ENCODE measurements around the gene TNIP1.

The TNIP1 gene

DNA sequence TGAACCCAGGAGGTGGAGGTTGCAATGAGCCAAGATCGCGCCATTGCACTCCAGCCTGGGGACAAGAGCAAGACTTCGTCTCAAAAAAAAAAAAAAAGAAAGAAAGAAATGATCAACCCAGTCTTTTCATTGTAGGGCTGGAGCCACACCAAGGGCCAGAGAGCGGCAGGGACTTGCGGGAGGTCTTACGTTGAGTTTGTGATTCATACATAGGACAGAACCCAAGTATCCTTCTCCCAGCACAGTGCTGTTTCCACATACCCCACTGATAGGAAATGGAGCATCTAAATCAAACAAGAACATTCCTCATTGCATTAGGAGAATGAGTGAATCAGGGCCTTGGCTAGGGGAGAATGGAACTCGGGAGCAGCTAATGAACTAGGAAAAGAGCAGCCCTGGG is 3.5 kb upstream of the TNIP1 start:
- no peak for DNase-seq (ENCODE audit: low read depth in 2 of 3, low spot score in 1 of 3)

- peak in 1 of 3 donors; percentile 61 for DNase-seq (ENCODE audit: low read depth in 2 of 3, low spot score in 1 of 3)
These were observed 2.3 kb upstream of the TNIP1 start for GRCh38 chr5:151083081-151083676.

DNA sequence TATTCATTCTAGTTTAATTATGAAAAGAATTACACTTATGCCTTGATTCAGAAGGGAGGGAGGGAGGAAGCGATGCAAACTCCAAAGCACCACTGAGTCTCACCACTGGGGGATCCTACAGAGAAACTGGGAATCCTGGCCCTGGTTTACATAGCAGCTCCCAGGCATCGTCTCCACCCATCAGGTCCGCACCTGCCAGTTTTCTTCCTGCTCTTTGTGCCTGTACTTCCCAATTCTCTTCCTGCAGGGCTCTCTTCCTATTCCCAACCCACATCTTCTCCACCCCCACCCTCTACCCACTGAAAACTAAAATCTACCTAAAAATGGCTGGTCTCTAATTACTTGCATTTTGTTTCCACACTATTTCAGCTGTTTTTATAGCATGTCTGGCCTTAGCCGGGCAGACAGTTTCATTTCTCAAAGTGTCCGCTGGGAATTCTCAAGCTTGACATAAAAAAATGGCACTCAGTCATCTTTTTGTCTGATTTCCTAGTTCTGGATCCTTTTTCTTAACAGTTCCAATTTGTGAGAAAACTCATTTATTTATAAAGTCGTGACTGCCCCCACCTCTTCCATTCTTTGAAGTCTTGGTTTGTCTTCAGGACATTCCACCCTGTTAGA is 1.6 kb upstream of the TNIP1 start:
- no peak for DNase-seq (ENCODE audit: low read depth in 2 of 3, low spot score in 1 of 3)

GRCh38 chr5:151081431-151082281 is 822 bp upstream of the TNIP1 start:
- DNase-seq (ENCODE audit: low read depth in 2 of 3, low spot score in 1 of 3) = no peak

- DNase-seq (ENCODE audit: low read depth in 2 of 3, low spot score in 1 of 3) = no peak
These were observed 809 bp downstream of the TNIP1 start for GRCh38 chr5:151079838-151080612.

DNA sequence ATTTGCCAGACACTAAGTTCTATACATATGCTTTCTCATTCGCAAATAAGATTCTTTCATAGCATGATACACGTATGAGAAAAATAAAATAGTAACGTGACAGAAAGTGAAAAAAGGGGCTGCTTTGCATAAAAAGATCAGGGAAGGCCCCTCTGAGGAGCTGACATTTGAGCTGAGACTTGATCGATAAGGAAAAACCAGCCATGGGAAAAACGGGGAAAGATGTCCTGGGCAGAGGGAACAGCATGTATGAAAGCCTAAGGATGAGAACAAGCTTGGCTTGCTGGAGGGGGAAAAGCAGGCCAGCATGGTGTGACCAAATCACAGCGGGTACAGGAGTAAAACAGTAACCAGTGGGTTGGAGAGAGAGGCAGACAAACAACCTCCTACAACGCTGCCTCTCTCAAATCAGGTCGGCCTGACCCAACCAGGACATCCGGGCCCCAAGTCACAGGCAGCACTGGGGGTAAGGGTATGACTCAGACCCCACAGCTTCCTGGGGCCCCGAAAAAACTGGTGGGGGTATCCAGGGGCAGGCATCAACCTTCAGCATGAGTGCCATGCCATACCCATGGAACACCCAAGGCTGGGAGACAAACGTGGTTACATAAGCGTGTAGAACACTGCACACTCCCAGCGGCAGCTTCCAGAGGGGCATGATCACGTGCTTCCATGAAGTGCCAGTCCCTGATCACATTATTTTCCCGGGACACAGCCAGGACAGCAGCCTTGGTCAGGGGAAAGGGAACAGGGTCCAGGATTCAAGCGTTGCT is 2.2 kb downstream of the TNIP1 start:
- peak; percentile 63 to 75 (median 70) for DNase-seq (ENCODE audit: low read depth in 2 of 3, low spot score in 1 of 3)

DNA sequence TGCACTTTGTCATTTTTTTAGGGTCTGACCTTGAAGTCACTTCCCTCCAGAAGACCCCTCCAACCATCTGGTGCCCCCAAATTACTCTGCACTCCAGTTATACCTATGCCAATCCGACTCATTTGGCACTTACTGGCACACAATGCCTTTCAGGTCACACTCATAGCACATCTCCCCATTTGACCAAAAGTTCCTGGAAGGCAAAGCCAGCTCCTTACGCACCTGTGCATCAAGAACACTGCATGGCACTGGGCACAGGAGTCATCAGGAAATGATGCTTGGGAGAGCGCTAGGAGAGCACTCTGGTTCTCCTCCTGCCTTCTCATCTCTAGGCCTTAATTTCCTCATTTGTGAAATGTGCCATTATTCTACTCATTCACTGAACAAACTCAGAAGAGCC is 2.9 kb downstream of the TNIP1 start:
- DNase-seq (ENCODE audit: low read depth in 2 of 3, low spot score in 1 of 3) = no peak

DNA sequence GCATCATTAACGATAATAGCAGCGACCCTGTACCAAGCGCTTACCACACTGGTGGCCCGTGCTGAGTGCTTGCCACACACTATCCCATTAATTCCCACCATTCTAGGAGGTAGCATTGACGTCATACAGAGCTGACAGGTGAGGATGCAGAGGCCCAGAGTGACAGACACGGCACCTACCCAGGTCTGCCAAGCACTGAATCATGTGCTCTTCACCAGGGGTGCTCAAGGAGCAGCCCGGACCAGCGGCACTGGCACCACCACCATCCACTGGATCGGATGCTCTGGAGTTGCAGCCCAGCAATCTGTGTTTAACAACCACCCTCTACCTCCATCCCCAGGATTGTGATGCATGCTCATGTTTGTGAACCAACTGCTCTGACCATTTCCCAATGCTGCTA is 3.4 kb downstream of the TNIP1 start:
- DNase-seq (ENCODE audit: low read depth in 2 of 3, low spot score in 1 of 3) = no peak

- DNase-seq (ENCODE audit: low read depth in 2 of 3, low spot score in 1 of 3) = no peak
These were observed 4.2 kb downstream of the TNIP1 start for GRCh38 chr5:151076616-151077015.

DNA sequence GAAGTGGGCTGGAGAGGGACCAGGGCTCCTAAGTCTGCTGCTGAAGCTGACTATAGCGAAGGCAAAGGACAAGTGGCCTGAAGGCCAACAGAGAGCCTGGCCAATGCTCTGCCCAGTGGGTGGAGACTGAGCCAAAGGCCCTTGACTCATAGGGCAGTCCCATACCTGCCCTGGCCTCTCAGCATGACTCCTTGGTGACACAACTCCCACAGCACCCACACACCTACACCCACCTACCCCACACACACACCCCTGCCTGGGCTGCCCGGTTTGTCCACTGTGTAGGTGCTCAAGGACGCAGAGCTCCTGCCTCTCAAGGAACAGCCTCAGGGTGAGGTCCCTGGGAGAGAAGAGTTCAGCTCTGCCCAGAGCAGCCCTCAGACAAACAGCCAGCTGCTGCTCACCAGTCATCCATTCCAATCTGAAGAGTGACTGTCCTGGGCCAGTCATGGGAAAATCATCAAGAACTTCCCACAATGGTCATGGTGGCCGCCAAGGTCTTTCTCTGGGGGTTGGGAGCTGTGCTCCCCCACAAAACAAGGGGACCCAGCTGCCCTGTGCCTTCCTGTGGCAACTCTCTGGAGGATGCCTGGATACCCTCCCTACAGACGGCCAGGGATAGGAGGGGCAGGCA is 5.0 kb downstream of the TNIP1 start:
- no peak for DNase-seq (ENCODE audit: low read depth in 2 of 3, low spot score in 1 of 3)

GRCh38 chr5:151074557-151074956 is 6.3 kb downstream of the TNIP1 start:
- DNase-seq (ENCODE audit: low read depth in 2 of 3, low spot score in 1 of 3) = no peak

GRCh38 chr5:151073280-151073679 is 7.6 kb downstream of the TNIP1 start:
- no peak for DNase-seq (ENCODE audit: low read depth in 2 of 3, low spot score in 1 of 3)

DNA sequence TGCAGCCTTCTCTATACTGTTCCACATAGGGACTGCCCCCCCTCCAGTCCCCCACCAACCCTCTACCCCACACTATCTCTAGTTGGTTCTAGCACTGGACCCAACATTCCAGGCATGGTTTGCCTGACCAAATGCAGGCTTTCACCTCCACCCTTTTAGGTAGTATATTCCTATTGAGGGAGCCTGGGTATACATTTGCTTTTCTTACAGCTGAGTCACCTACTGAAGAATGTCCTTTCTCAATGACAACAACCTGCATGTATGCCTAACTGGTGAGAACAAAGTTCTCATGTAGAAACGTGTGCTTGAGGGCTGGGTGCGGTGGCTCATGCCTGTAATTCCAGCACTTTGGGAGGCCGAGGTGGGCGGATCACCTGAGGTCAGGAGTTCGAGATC is 8.2 kb downstream of the TNIP1 start:
- DNase-seq (ENCODE audit: low read depth in 2 of 3, low spot score in 1 of 3) = no peak

- no peak for DNase-seq (ENCODE audit: low read depth in 2 of 3, low spot score in 1 of 3)
These were observed 8.8 kb downstream of the TNIP1 start for GRCh38 chr5:151071848-151072629.

DNA sequence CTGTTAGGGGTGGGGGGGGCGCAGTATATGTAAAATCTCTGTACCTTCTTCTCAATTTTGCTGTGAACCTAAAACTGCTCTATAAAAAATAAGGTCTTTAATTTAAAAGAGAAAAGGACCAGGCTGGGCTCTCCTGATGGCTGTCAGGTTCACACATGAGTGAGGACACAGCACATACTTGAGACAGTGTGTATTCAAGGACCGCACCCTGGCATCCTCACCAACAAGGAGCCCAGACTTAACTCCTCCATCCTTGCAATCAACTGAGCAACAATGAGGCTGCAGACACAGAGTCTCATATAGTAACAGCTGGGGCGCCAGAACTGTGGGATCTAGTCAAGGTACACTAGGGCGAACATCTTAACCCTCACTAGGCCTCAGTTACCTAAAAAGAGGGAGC is 9.8 kb downstream of the TNIP1 start:
- no peak for DNase-seq (ENCODE audit: low read depth in 2 of 3, low spot score in 1 of 3)

GRCh38 chr5:151070449-151070848 is 10.4 kb downstream of the TNIP1 start:
- DNase-seq (ENCODE audit: low read depth in 2 of 3, low spot score in 1 of 3) = no peak

DNA sequence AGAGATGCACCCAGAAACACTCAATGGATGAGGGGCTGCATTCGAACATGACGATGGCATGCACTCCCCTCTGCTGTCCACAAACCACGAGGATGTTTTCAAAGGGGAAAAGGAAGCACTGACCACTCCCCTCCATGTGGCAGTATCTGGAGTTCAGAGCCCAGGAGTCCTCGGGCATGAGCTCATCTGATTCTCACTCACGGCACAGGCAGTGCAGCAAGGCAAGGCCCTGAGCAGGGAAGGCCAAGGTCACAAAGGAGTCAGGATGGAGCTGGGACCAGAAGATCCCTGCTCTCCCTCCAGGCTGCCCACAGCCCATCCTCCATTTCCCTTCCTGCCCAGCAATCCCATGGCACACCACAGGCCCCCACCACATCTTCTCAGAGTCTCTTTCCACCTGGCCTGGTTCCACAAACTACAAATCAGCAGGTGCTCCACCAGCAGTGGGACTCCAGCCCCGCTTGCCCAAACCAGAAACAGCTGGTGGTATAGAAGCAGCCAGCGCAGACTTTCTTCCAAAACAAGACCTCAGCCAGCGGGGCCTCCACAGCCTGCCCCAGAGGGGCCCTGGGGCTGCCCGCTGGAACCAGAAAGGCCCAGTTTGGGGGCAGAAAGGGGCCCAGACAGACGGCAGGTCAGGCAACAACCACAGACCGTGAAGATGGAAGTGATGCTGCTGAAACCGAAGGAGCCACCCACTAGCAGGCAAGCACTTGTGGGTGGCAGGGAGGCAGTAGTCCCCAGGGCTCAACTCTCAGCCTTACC is 12.2 kb downstream of the TNIP1 start:
- DNase-seq (ENCODE audit: low read depth in 2 of 3, low spot score in 1 of 3) = peak in 1 of 3 donors; percentile 57

- no peak for DNase-seq (ENCODE audit: low read depth in 2 of 3, low spot score in 1 of 3)
These were observed 13.0 kb downstream of the TNIP1 start for GRCh38 chr5:151067632-151068432.

Measured in stimulated activated CD4-positive, alpha-beta T cell treated with anti-CD3 and anti-CD28 coated beads, Interleukin-12 subunit alpha, Interleukin-12 subunit beta, amount 100 ng/mL, for 48 hours (primary cell).